Right cardiac atrium (tissue), 5 donors: ENCODE results near the gene BOK. TPM values are rescaled to one million over a fixed set of nuclear protein-coding genes. Genes with fewer than 3 reads are reported as not detected.
A peak's percentile ranks its signal among the peaks of the same experiment; 100 is the strongest.

Experiments
- ATAC-seq, 2 donors: fragments of 200-7000 bp; cut with Tn5 transposase; one replicate each; pipeline versions ENCODE4 v1.8.0 to v1.9.1; 2020; ENCODE audit warnings: moderate library complexity in 2 of 2, mild to moderate bottlenecking in 1 of 2
- DNase-seq, 3 donors: peaks; one replicate each; pipeline ENCODE4 v3.0.0-alpha.2; 2020
- H3K27ac ChIP-seq: one replicate; pipeline ENCODE4 v1.5.1; 2013; ENCODE audit warnings: mild to moderate bottlenecking, low read length, control low read depth, moderate library complexity
- H3K27me3 ChIP-seq: one replicate; pipeline ENCODE4 v1.6.1; 2013; ENCODE audit not compliant: control insufficient read depth, insufficient read depth
- H3K4me1 ChIP-seq: one replicate; pipeline ENCODE4 v1.6.1; 2013; ENCODE audit warnings: low read length; ENCODE audit not compliant: control insufficient read depth, insufficient read depth
- H3K4me3 ChIP-seq: one replicate; pipeline ENCODE4 v1.5.1; 2013; ENCODE audit warnings: low read length, control low read depth
- H3K9me3 ChIP-seq: one replicate; pipeline ENCODE4 v1.6.1; 2013; ENCODE audit warnings: low read length; ENCODE audit not compliant: control insufficient read depth
- WGBS: extraction: QIAGEN DNeasy Blood & Tissue Kit; methylation state at CpG from one replicate; pipeline ENCODE4 v1.1.7; 2013; 5-methylcytosine and 5-hydroxymethylcytosine counted together
- intact Hi-C, 4 donors: fragments of 100-400 bp; cut with DNase I; formaldehyde crosslinking; loops; one replicate each; pipeline versions ENCODE4 v1.11.0 to v1.14.0; 2022 to 2023
- polyA plus RNA-seq: library from polyadenylated mRNA; stranded (reverse); fragments of 200-250 nt; gene quantifications from one replicate; pipeline ENCODE4 v1.2.3, GENCODE V29; 2013
- total RNA-seq, 4 donors: library from RNA; stranded (reverse); fragmentation: NEBNext Ultra II Directional; extraction: Animal tissue kit (Norgen Biotek cat#: 25700); gene quantifications; one replicate each; pipeline ENCODE4 v1.2.1, GENCODE V29; 2021
- donor health status: healthy with polysubstance abuse.
- donor health status: DM: no; HTN: yes; CAD: no.
- donor health status: DM: no; HTN: no; CAD: no.
- donor health status: DM: no; HTN: yes; CAD: no; lungs with severe emphysema.
- donor health status: DM: yes; HTN: yes; CAD: no.

Gene BOK
- total and polyA plus RNA-seq, 5 donors: 2.8 to 15.0 (median 3.5) TPM

GRCh38 chr2:241592126-241592845 lies 33.7 kb downstream of the BOK start:
- intact Hi-C loops: no loop called here
- DNase-seq (no peak), ATAC-seq (peak; percentile 22 to 34)
- WGBS: 90% methylated on average over 18 of the region's 18 CpGs
- Histone ChIP-seq H3K4me1 (no peaks in the 10 kb centered on the region), H3K27me3 (no peaks in the 10 kb centered on the region), H3K27ac (no peak overlapping the region), H3K4me3 (no peak overlapping the region), H3K9me3 (no peaks in the 10 kb centered on the region)

- no peaks in the 10 kb centered on the region for H3K27me3 ChIP-seq
- H3K4me3 ChIP-seq: no peak overlapping the region
- WGBS: 92% methylated on average over 16 of the region's 16 CpGs
- ATAC-seq (no peak), DNase-seq (no peak)
- H3K9me3 ChIP-seq: no peaks in the 10 kb centered on the region
- intact Hi-C loops: no loop called here
- H3K4me1 ChIP-seq: no peaks in the 10 kb centered on the region
- H3K27ac ChIP-seq: no peak overlapping the region
Measured at GRCh38 chr2:241593271-241593670, 34.7 kb downstream of the BOK start.

- intact Hi-C loops: no loop called here
- Histone ChIP-seq H3K27ac (no peak overlapping the region), H3K4me3 (no peak overlapping the region), H3K4me1 (no peaks in the 10 kb centered on the region), H3K27me3 (no peaks in the 10 kb centered on the region), H3K9me3 (no peaks in the 10 kb centered on the region)
- ATAC-seq (no peak), DNase-seq (peak in 1 of 3 donors; percentile 51)
- 89% methylated on average over 15 of the region's 15 CpGs for WGBS
Measured at GRCh38 chr2:241595600-241596140, 37.1 kb downstream of the BOK start.

- no peak for DNase-seq
- no peaks in the 10 kb centered on the region for H3K4me1 ChIP-seq
- 92% methylated on average over 6 of the region's 6 CpGs for WGBS
- intact Hi-C loops: no loop called here
- no peak overlapping the region for H3K4me3 ChIP-seq
- H3K27me3 ChIP-seq: no peaks in the 10 kb centered on the region
- ATAC-seq: no peak
- H3K9me3 ChIP-seq: no peaks in the 10 kb centered on the region
- H3K27ac ChIP-seq: no peak overlapping the region
Measured at GRCh38 chr2:241597561-241597960, 39.0 kb downstream of the BOK start.

GRCh38 chr2:241598061-241598460 lies 39.5 kb downstream of the BOK start:
- Histone ChIP-seq H3K4me1 (no peaks in the 10 kb centered on the region), H3K27ac (no peak overlapping the region), H3K27me3 (no peaks in the 10 kb centered on the region), H3K4me3 (no peak overlapping the region), H3K9me3 (no peaks in the 10 kb centered on the region)
- ATAC-seq (no peak), DNase-seq (peak in 1 of 3 donors; percentile 66)
- intact Hi-C loops: no loop called here
- WGBS: 66% methylated on average over 5 of the region's 5 CpGs

- DNase-seq: no peak
- 64% methylated on average over 1 of the region's 1 CpG for WGBS
- ATAC-seq: no peak
- intact Hi-C loops: no loop called here
- H3K9me3 ChIP-seq: no peaks in the 10 kb centered on the region
- no peak overlapping the region for H3K4me3 ChIP-seq
- H3K4me1 ChIP-seq: no peaks in the 10 kb centered on the region
- H3K27me3 ChIP-seq: no peaks in the 10 kb centered on the region
- no peak overlapping the region for H3K27ac ChIP-seq
Measured at GRCh38 chr2:241598487-241598886, 39.9 kb downstream of the BOK start.

GRCh38 chr2:241599615-241600014 lies 41.1 kb downstream of the BOK start:
- Histone ChIP-seq H3K4me3 (no peak overlapping the region), H3K27ac (no peak overlapping the region), H3K27me3 (no peaks in the 10 kb centered on the region), H3K4me1 (no peaks in the 10 kb centered on the region), H3K9me3 (no peaks in the 10 kb centered on the region)
- ATAC-seq (no peak), DNase-seq (no peak)
- WGBS: 84% methylated on average over 6 of the region's 6 CpGs
- intact Hi-C loops: no loop called here

- ATAC-seq (peak in 1 of 2 donors; percentile 32), DNase-seq (no peak)
- intact Hi-C loops: no loop called here
- H3K27me3 ChIP-seq: no peaks in the 10 kb centered on the region
- 91% methylated on average over 13 of the region's 13 CpGs for WGBS
- no peaks in the 10 kb centered on the region for H3K4me1 ChIP-seq
- H3K4me3 ChIP-seq: no peak overlapping the region
- no peak overlapping the region for H3K27ac ChIP-seq
- H3K9me3 ChIP-seq: no peaks in the 10 kb centered on the region
Measured at GRCh38 chr2:241601841-241602240, 43.3 kb downstream of the BOK start.

GRCh38 chr2:241602720-241603119 lies 44.2 kb downstream of the BOK start:
- Histone ChIP-seq H3K27ac (no peak overlapping the region), H3K9me3 (no peaks in the 10 kb centered on the region), H3K27me3 (no peaks in the 10 kb centered on the region), H3K4me3 (no peak overlapping the region), H3K4me1 (no peaks in the 10 kb centered on the region)
- ATAC-seq (peak in 1 of 2 donors; percentile 29), DNase-seq (peak in 1 of 3 donors; percentile 40)
- intact Hi-C loops: no loop called here
- WGBS: 96% methylated on average over 17 of the region's 17 CpGs

GRCh38 chr2:241603686-241604085 lies 45.1 kb downstream of the BOK start:
- WGBS: 88% methylated on average over 5 of the region's 5 CpGs
- intact Hi-C loops: no loop called here
- H3K4me1 ChIP-seq: no peaks in the 10 kb centered on the region
- no peaks in the 10 kb centered on the region for H3K27me3 ChIP-seq
- no peak overlapping the region for H3K4me3 ChIP-seq
- no peak overlapping the region for H3K27ac ChIP-seq
- H3K9me3 ChIP-seq: no peaks in the 10 kb centered on the region
- DNase-seq: no peak
- ATAC-seq: no peak

GRCh38 chr2:241606186-241606585 lies 47.6 kb downstream of the BOK start:
- intact Hi-C loops: no loop called here
- 97% methylated on average over 8 of the region's 8 CpGs for WGBS
- Histone ChIP-seq H3K4me1 (no peaks in the 10 kb centered on the region), H3K27ac (no peak overlapping the region), H3K9me3 (no peaks in the 10 kb centered on the region), H3K27me3 (no peaks in the 10 kb centered on the region), H3K4me3 (no peak overlapping the region)
- DNase-seq: no peak
- ATAC-seq: no peak
